Fibroblast of the aortic adventitia (primary cell): Measurements from ENCODE around the gene PDCL3. TPM values are rescaled to one million over a fixed set of nuclear protein-coding genes. Genes with fewer than 3 reads are reported as not detected.
A peak's percentile ranks its signal among the peaks of the same experiment; 100 is the strongest.

Source experiments
- DNase-seq: peaks from one replicate; pipeline ENCODE4 v3.0.0-alpha.2; 2010; ENCODE audit warnings: low read depth
- H3K4me3 ChIP-seq: 2 replicates; pipeline ENCODE4 v1.5.1; 2011; ENCODE audit warnings: low read depth, mild to moderate bottlenecking, control low read depth, low read length, moderate library complexity
- CTCF ChIP-seq: IDR thresholded peaks from 2 replicates; pipeline ENCODE4 v1.5.1; 2011; ENCODE audit warnings: mild to moderate bottlenecking, low read length, control low read depth, inconsistent platforms; ENCODE audit not compliant: insufficient read depth
- total RNA-seq: library from RNA; depleted of rRNA; stranded (reverse); fragments of >200 nt; gene quantifications from 2 replicates; pipeline ENCODE4 v1.2.3, GENCODE V29; 2012; ENCODE audit warnings: low replicate concordance

The PDCL3 gene
- total RNA-seq, 1 donor, result 15.4 TPM

DNA sequence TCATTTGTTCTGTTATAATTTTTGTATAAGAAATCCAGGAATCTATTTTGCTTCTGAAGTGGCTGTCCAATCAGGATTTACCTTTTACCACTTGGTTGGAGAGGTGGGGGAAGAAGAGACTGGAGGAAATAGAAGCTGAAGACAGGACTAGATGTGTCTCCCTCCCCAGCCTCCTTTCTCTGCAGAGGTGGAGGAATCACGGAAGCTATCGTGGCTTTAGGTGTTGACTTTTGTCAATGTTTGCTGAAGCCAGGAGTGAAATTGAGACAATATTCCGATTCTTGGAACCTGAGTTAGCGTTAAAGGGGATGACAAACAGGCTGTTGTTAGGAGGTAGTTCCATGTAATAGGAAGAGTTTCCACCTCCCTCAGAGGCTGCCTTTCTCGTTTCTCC, 43.5 kb downstream of the PDCL3 start:
- H3K4me3 ChIP-seq, result no peak overlapping the region
- TF ChIP-seq CTCF, result no peak
- DNase-seq, result no peak

- peak; percentile 59 for DNase-seq
- H3K4me3 ChIP-seq, result no peak overlapping the region
- peak; percentile 81 for TF ChIP-seq CTCF
Observed at GRCh38 chr2:100606726-100607343, 44.0 kb downstream of the PDCL3 start.

DNA sequence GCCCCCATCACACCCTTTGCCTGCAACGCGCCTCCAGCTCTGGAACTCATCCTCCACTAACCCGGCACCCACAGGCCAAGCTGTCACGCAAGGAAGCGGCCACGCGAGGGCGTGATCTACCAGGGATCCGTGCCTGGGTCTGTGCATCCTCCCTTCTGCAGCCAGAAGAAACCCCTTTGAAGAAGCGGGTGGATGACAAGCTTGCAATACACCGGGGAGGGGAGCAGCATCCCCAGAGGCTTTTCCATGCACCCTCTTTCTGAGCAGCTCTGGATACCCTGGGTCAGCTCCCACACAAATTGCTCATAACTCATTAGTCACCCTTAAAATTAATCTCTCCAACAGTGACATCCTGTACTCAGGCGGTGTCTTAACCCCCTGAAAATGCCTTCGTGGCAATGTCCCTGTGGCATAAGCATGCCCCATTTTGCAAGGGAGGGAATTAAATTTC, 47.6 kb downstream of the PDCL3 start:
- no peak overlapping the region for H3K4me3 ChIP-seq
- TF ChIP-seq CTCF, result peak; percentile 80
- DNase-seq, result peak; percentile 54

DNA sequence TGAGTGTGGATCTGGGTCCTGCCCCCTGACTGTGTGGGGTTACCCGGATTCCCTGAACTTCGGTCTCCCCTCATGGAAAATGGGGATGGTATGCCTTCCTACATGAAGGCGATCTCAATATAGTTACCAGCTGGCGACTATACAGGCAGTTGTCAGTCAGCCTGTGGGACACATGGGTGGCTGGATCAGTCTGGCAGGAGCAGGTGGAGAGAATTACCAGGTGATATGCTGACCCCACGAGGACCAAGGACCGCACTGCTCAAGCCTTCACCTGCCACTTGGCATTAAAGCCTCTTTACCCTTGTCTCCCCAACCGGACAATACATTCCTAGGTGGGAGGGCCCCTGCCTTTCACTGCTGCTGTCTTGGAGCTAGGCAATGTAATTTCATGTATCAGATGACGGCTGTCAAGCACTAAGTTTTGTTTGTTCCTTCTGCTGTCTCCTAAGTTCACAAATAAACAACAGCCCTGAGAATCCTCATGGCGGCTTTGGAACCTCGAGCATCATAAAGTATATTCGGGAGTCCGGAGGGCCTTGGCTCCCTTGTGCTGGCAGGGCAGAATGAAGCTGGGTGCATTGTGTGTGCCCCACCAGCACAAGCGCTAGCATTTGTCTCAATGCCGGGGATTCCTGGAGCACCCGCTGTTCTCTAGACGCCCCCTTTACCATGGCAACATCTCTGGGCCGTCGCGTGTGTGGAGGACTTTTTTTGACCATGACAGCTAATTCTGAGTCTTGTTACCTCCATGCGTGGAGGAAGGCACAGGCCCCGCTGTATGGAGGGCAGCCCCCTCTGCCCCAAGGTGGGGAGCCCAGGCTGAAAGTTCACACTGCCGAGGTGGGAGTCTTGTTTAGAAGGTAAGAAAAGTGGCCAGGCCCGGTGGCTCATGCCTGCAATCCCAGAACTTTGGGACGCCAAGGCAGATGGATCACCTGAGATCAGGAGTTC, 48.6 kb downstream of the PDCL3 start:
- no peak overlapping the region for H3K4me3 ChIP-seq
- no peak for DNase-seq
- no peak for TF ChIP-seq CTCF

DNA sequence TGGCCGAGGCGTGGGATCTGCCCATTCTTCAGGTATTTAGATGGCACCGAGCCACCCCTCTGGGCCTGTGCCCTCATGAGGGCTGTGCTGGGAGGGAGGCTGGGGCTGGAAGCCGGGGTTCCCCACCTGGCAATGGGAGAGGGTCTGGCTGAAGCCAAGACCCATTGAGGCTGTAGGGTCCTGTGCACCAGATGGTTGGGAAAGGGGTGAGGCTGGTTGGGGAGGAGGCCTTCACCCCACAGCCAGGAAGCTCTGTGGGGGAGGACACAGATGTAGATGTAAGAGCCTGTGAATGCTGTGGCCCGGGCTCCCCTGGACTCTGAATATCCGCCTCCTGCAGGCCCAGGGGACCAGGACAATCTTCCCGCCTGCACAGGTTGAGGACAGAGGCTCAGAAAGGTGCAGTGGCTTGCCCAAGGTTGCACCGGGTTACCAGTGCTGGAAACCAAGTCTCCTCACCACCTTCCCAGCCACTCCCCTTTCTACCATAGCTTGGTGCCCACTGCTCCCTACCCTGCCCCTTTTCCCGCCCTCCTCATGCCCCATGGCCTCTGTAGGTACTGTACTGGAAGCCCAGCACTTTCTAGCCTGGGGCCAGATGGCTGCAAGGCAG, 49.7 kb downstream of the PDCL3 start:
- no peak for DNase-seq
- no peak for TF ChIP-seq CTCF
- H3K4me3 ChIP-seq, result no peak overlapping the region

GRCh38 chr2:100613719-100614118, 50.9 kb downstream of the PDCL3 start:
- no peak for DNase-seq
- no peak overlapping the region for H3K4me3 ChIP-seq
- no peak for TF ChIP-seq CTCF
